Common myeloid progenitor, CD34-positive (primary cell): Measurements from ENCODE around the gene OR52N5.

ENCODE experiments used
- CTCF ChIA-PET: fragments of 350-600 bp; sonication (Branson Sonifier 250); formaldehyde crosslinking; loops from one replicate; lab custom pipeline; 2021; ENCODE audit warnings: antibody characterized with exemption; lab: Charles Lee
- POLR2A ChIA-PET: fragments of 350-600 bp; sonication (Branson Sonifier 250); formaldehyde crosslinking; loops from one replicate; lab custom pipeline; 2021; ENCODE audit warnings: antibody characterized with exemption; lab: Charles Lee
- DNase-seq, 3 donors: peaks; one replicate each; pipeline versions ENCODE4 v3.0.0 to v3.0.0-alpha.2; 2013
- H3K27ac ChIP-seq, 2 experiments: 1 replicate in 1 of 2; 2 replicates in 1 of 2; pipeline ENCODE4 v1.7.0; 2013; ENCODE audit warnings: inconsistent platforms in 2 of 2, low read length in 2 of 2, mild to moderate bottlenecking in 2 of 2, low read depth in 1 of 2, moderate library complexity in 1 of 2; ENCODE audit not compliant: severe bottlenecking in 2 of 2, insufficient read depth in 1 of 2, poor library complexity in 1 of 2
- H3K27me3 ChIP-seq, 5 experiments: replicated peaks in 2 of 5; 1 replicate in 3 of 5; 2 replicates in 2 of 5; pipeline versions ENCODE4 v1.6.1 to v1.7.0; 2013; ENCODE audit warnings: low read length in 4 of 5, mild to moderate bottlenecking in 2 of 5, moderate library complexity in 2 of 5, inconsistent platforms in 1 of 5; ENCODE audit not compliant: insufficient read depth in 5 of 5, control insufficient read depth in 4 of 5
- H3K36me3 ChIP-seq, 4 experiments: 1 replicate in 2 of 4; 2 replicates in 2 of 4; pipeline versions ENCODE4 v1.6.1 to v1.7.0; 2013; ENCODE audit warnings: low read length in 3 of 4, control low read depth in 1 of 4, mild to moderate bottlenecking in 1 of 4; ENCODE audit not compliant: control insufficient read depth in 4 of 4, insufficient read depth in 4 of 4
- H3K4me1 ChIP-seq, 4 experiments: 1 replicate in 3 of 4; 2 replicates in 1 of 4; pipeline versions ENCODE4 v1.6.1 to v1.7.1; 2013; ENCODE audit warnings: low read length in 3 of 4, mild to moderate bottlenecking in 3 of 4, control low read depth in 1 of 4, inconsistent platforms in 1 of 4, moderate library complexity in 1 of 4; ENCODE audit not compliant: control insufficient read depth in 4 of 4, insufficient read depth in 4 of 4; ENCODE audit errors: control extremely low read depth in 1 of 4
- H3K4me3 ChIP-seq, 7 experiments: 1 replicate in 4 of 7; 2 replicates in 3 of 7; pipeline versions ENCODE4 v1.5.1 to v1.7.0; 2013; ENCODE audit warnings: mild to moderate bottlenecking in 7 of 7, low read length in 6 of 7, moderate library complexity in 6 of 7, inconsistent platforms in 2 of 7, low read depth in 2 of 7, control low read depth in 1 of 7; ENCODE audit not compliant: insufficient read depth in 4 of 7, control insufficient read depth in 1 of 7; ENCODE audit errors: extremely low read depth in 1 of 7
- H3K9me3 ChIP-seq, 5 experiments: 1 replicate in 4 of 5; 2 replicates in 1 of 5; pipeline versions ENCODE4 v1.6.1 to v1.7.1; 2013; ENCODE audit warnings: low read length in 4 of 5, mild to moderate bottlenecking in 2 of 5, inconsistent platforms in 1 of 5, low read depth in 1 of 5, moderate library complexity in 1 of 5; ENCODE audit not compliant: control insufficient read depth in 4 of 5, insufficient read depth in 2 of 5; ENCODE audit errors: control extremely low read depth in 1 of 5
- WGBS: methylation state at CpG from one replicate; pipeline ENCODE4 v1.1.5; 2013; ENCODE audit not compliant: insufficient coverage; 5-methylcytosine and 5-hydroxymethylcytosine counted together

Gene OR52N5

DNA sequence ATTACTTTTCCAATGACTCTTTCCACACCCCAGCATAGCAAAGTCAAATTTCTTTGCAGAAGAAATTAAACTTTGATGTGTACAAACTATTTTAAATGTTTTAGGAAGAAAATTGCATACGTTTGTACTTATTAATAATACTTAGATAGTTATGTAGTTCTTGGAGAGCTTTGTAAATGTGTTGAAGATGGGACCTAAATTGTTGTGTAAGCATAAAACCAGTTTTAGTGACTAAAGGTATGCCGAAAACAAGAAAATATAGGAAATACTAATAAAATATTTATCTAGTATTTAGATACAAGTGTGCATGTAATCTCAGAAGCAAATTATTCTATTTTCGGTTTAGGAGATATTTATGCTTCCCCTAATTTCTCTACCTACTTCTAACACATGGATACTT is 33.3 kb downstream of the OR52N5 start:
- no peak for DNase-seq
- WGBS: no CpG with 5 or more reads among the region's 3 CpGs
- H3K4me3 ChIP-seq: no peak overlapping the region
- ChIA-PET POLR2A (no interaction called here), CTCF (no interaction called here)
- no peaks in the 10 kb centered on the region for H3K9me3 ChIP-seq
- H3K4me1 ChIP-seq: no peaks in the 10 kb centered on the region
- H3K36me3 ChIP-seq: no peaks in the 10 kb centered on the region
- no peaks in the 10 kb centered on the region for H3K27me3 ChIP-seq
- H3K27ac ChIP-seq: no peak overlapping the region

DNA sequence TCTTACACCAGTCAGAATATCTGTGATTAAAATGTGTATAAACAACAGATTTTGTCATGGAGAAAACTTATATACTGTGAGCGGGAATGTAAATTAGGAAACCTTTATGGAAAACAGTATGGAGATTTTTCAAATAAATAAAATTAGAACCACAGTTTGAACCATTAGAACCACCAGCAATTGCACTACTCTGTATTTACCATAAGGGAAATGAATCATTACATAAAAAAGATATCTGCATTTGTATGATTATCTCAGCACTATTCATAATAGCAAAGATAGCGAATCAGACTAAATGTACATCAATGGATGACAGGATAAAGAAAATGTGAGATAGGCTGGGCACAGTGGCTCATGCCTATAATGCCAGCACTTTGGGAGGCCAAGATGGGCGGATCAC is 36.5 kb downstream of the OR52N5 start:
- Histone ChIP-seq H3K4me1 (no peaks in the 10 kb centered on the region), H3K4me3 (no peak overlapping the region), H3K27me3 (no peaks in the 10 kb centered on the region), H3K27ac (no peak overlapping the region), H3K9me3 (peaks cover 0 to 7% (median under 1%) of the 10 kb centered on the region in 5 experiments), H3K36me3 (no peaks in the 10 kb centered on the region)
- ChIA-PET POLR2A (no interaction called here), CTCF (no interaction called here)
- no CpG with 5 or more reads among the region's 3 CpGs for WGBS
- DNase-seq: no peak

DNA sequence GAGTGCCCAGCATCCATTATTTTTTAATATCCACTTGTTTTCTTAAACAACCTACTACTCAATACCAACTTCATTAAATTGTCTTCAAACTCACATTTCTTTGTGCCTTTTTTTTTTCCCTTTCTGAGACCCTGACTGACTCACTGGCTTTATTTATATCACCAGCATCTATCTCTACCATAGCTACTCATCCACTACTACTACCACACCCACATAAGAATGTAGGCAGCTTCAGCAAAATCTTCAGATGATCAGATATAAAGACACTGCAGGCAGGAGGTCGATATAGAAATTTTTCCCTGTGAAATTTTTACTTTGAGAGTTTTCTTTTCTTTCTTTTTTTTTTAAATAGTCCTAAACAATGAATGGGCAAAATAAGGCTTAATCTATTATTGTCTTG is 44.7 kb downstream of the OR52N5 start:
- no CpG with 5 or more reads among the region's 1 CpG for WGBS
- no peaks in the 10 kb centered on the region for H3K27me3 ChIP-seq
- H3K4me3 ChIP-seq: no peak overlapping the region
- H3K27ac ChIP-seq: no peak overlapping the region
- DNase-seq: no peak
- ChIA-PET POLR2A (no interaction called here), CTCF (no interaction called here)
- H3K4me1 ChIP-seq: no peaks in the 10 kb centered on the region
- H3K9me3 ChIP-seq: peaks cover 0 to 13% (median 5%) of the 10 kb centered on the region in 5 experiments
- no peaks in the 10 kb centered on the region for H3K36me3 ChIP-seq

DNA sequence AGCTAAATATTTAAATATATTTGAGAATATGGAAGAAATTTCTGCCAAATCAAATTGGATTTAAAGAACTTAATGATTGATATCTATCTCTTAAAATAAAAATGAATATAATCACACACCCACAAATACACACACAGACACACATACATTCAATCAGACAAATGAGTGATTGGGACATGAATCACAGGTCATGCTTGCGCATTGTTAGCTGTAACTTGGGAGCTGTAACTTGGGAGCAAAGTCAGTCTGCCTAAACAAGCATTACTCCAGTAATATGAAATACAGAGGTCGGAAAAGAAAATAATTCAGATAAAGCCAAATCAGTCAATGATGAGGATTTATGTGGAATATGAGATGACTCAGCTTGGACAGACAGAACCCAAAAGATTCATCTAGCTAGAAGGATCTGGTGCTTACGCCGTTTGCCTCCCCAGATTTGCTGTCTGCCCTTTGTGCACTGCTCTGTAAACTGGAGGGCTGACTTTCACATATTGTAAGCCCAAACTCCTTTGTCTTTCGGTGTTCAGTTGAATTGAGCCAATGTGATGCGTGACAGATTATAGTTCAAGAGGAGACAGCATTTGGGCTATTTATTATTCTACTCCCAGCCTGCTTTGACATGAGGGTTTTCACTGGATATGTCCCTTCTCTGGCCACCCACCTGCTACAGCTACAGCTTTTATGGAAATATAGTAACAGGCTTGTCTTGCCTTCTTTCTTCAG is 45.3 kb downstream of the OR52N5 start:
- no peak for DNase-seq
- Histone ChIP-seq H3K27me3 (no peaks in the 10 kb centered on the region), H3K36me3 (no peaks in the 10 kb centered on the region), H3K9me3 (peaks cover 0 to 12% (median 5%) of the 10 kb centered on the region in 5 experiments), H3K27ac (no peak overlapping the region), H3K4me3 (no peak overlapping the region), H3K4me1 (no peaks in the 10 kb centered on the region)
- CTCF ChIA-PET: no interaction called here
- 100% methylated on average over 4 of the region's 6 CpGs for WGBS
- POLR2A ChIA-PET: no interaction called here

DNA sequence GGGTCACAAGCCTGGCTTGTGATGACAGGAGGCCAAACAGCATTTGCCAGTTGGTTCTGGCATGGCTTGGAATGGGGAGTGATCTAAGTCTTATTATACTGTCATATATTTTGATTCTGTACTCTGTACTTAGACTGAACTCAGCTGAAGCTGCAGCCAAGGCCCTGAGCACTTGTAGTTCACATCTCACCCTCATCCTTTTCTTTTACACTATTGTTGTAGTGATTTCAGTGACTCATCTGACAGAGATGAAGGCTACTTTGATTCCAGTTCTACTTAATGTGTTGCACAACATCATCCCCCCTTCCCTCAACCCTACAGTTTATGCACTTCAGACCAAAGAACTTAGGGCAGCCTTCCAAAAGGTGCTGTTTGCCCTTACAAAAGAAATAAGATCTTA is 46.1 kb downstream of the OR52N5 start:
- no peaks in the 10 kb centered on the region for H3K36me3 ChIP-seq
- DNase-seq: no peak
- ChIA-PET POLR2A (no interaction called here), CTCF (no interaction called here)
- no peak overlapping the region for H3K27ac ChIP-seq
- no peaks in the 10 kb centered on the region for H3K27me3 ChIP-seq
- H3K9me3 ChIP-seq: peaks cover 0 to 8% (median 5%) of the 10 kb centered on the region in 5 experiments
- H3K4me3 ChIP-seq: no peak overlapping the region
- no peaks in the 10 kb centered on the region for H3K4me1 ChIP-seq

DNA sequence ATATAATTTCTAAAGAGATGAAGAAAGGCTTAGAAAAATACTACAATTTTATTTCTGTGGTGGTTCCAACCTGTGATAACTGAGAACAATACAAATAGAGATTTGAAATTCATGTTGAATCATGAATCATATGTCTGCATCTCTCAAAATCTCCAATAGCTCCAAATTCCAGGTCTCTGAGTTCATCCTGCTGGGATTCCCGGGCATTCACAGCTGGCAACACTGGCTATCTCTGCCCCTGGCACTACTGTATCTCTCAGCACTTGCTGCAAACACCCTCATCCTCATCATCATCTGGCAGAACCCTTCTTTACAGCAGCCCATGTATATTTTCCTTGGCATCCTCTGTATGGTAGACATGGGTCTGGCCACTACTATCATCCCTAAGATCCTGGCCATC is 46.8 kb downstream of the OR52N5 start, which contains the start of gene OR56B1:
TSS of gene OR56B1 (plus strand) at position 53 of the 400 bp plus-strand sequence. CDS start at position 122, 69 bp downstream.
- H3K9me3 ChIP-seq: peaks cover 0 to 6% (median 2%) of the 10 kb centered on the region in 5 experiments
- WGBS: 92% methylated on average over 1 of the region's 1 CpG
- no peaks in the 10 kb centered on the region for H3K27me3 ChIP-seq
- POLR2A ChIA-PET: no interaction called here
- no peak within 1 kb of the TSS for H3K27ac ChIP-seq
- DNase-seq: no peak
- H3K4me3 ChIP-seq: no peak within 1 kb of the TSS
- H3K4me1 ChIP-seq: peaks cover 0 to 2% (median under 1%) of the 10 kb centered on the region in 4 experiments
- H3K36me3 ChIP-seq: no peaks in the 10 kb centered on the region
- CTCF ChIA-PET: interaction anchor here (1.2 kb wide), 1 partner anchor 23 kb away, joined by 3 read pairs; no protein-coding TSS in a partner anchor

DNA sequence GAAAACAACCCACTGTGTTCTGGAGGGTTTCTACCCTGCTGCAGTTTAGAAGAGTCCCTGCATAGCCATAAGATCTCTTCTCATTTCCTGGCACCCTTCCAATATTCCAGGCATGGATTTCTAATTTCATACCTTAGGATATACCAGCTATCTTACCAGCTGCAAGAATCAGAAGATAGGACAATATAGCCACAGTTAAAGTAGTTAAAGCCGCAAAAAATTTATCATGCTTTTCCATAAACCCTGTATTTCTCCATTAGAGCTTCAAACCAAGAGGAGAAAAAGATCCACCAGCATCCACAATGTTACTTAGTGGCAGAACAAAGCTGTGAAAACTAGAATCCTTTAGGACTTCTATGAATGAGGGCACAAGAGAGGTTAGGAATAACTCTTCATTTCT is 55.5 kb downstream of the OR52N5 start:
- Histone ChIP-seq H3K9me3 (no peaks in the 10 kb centered on the region), H3K4me1 (peaks cover 0 to 2% (median under 1%) of the 10 kb centered on the region in 4 experiments), H3K4me3 (no peak overlapping the region), H3K27ac (no peak overlapping the region), H3K27me3 (no peaks in the 10 kb centered on the region), H3K36me3 (no peaks in the 10 kb centered on the region)
- CTCF ChIA-PET: interaction anchor here (0.7 kb wide), 1 partner anchor 929 kb away, joined by 3 read pairs; no protein-coding TSS in a partner anchor
- whole genome bisulfite sequencing: no CpG with 5 or more reads among the region's 1 CpG
- no peak for DNase-seq
- POLR2A ChIA-PET: no interaction called here
